HG03342 (cell line): ENCODE data around the gene CYTH1.

ENCODE experiments used
- ATAC-seq: cut with Tn5 transposase; IDR thresholded peaks from one replicate; pipeline ENCODE4 v1.9.1; 2021; ENCODE audit warnings: mild to moderate bottlenecking, moderate library complexity; ENCODE audit not compliant: unreplicated experiment

Gene CYTH1

DNA sequence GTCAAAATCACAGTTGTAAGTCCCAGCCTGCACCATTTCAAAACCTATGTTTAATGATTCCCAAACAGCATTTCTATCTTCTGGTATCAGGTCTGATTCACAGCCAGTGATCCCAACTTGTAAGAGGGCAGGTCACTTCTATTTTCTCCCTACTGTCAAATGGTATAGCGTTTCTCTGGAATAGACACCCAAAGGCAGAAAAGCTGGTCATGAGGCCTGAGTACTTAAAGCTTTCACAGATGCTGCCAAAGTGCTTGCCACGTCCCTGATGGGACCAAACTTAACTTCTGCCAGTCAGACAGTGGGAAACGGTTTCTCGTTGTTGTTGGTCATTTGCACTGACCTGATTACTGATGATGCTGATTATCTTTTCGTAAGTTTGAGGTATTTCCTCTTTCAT, 43.4 kb downstream of the CYTH1 start:
- no peak for ATAC-seq

GRCh38 chr17:78738278-78738677, 43.8 kb downstream of the CYTH1 start:
- ATAC-seq, result no peak

GRCh38 chr17:78737332-78737731, 44.7 kb downstream of the CYTH1 start:
- no peak for ATAC-seq

- peak; percentile 47 for ATAC-seq
Observed at GRCh38 chr17:78736526-78737079, 45.5 kb downstream of the CYTH1 start.

GRCh38 chr17:78735832-78736525, 46.1 kb downstream of the CYTH1 start:
- peak; percentile 2 for ATAC-seq

DNA sequence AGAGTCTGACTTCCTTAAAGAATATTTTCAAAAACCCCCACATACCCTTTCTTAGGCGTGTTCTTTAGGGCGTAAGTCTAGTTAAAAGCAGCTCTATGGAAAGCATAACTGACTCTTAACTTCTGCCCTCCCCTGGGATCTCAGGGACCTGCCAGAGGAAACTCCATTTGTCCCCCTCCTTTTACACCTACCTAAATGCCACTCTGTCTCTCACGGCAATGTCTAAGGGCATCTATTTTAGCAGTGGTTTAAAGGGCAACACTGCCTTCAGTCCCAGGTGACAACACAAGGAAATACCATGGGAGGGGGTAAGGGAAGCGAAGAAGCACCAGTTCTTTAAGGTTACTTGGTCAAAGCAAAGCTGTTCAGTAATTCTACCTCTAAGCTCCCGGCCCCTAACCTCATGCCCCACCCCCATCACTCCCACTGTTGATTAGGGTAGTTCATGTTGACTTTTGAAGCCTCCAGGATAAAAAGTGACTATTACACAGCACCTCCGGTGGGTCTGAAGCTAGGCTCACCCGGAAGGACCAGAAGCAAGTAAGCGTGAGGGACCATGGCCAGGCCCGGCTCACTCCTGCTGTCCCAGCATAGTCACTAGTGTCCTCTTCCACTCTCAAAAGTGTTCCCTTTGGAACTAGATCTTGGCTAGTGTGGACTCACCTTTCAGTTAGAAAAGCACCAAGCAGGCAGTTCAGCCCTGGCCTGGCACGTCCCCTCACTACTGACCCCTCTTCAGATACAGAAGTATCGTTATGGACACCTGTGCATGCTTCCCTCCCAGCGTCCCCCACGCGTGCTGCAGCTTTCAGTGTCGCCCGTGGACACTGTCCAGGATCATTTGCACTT, 47.1 kb downstream of the CYTH1 start:
- ATAC-seq, result no peak

DNA sequence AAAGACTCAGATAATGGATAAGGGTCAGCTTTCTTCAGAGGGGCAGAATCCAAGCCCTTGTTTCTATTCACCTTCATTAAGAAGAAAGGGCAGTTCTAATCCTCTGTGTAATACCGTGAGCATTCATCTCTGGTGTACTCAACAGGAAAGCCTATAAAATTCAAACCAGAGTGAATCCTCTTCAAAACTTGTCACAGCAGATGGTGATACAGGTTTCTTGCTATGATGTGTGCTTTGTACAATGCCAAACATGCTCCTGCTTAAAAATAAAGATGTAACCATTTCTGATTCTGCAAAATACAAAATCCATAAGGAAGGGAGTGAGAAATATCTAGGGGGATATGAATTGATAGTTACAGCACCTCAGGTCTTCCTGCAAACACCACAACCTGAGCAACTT, 49.7 kb downstream of the CYTH1 start:
- no peak for ATAC-seq

DNA sequence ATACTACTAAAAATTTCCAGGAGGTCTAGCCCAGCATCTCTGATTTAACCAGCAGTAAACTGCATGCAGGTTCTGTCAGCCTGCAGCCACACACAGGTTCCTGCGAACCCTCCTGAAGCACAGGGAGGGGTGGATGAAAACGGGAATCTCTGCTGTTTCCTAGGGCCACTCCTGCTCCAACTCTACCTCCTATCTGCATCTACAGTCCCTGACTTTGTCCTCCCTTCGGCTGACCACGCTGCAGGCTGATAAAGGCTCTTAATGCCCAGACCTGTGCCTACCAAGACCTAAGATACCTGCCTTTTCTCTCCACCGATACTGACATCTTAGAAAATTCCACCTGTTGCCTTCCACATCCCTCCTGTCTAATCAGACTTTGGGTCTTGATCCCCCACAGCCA, 50.2 kb downstream of the CYTH1 start:
- ATAC-seq, result no peak

GRCh38 chr17:78729641-78730040, 52.4 kb downstream of the CYTH1 start:
- ATAC-seq, result no peak

GRCh38 chr17:78728495-78728894, 53.6 kb downstream of the CYTH1 start:
- ATAC-seq, result no peak

GRCh38 chr17:78727476-78728229, 54.4 kb downstream of the CYTH1 start:
- ATAC-seq, result no peak

- no peak for ATAC-seq
Observed at GRCh38 chr17:78727057-78727456, 55.0 kb downstream of the CYTH1 start.

DNA sequence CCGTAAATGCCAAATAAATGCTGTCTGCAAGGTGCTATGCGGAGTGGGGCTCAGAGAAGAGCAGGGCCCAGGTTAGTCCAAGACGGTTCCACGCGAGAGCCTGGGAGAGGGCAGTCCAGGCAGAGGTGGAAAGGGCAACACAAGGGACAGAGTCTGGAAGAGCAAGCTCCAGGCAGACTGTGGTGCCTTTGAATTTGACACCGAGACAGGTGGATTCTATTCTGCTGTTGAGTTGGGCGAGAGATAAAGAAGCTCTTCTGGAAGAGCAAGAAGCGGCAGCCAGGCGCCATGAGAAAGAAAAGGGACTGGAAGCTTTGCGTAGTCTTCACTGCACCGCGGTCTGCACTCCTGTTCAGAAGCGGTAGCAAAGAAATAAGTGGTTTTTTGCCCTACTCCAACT, 55.6 kb downstream of the CYTH1 start:
- ATAC-seq, result no peak

DNA sequence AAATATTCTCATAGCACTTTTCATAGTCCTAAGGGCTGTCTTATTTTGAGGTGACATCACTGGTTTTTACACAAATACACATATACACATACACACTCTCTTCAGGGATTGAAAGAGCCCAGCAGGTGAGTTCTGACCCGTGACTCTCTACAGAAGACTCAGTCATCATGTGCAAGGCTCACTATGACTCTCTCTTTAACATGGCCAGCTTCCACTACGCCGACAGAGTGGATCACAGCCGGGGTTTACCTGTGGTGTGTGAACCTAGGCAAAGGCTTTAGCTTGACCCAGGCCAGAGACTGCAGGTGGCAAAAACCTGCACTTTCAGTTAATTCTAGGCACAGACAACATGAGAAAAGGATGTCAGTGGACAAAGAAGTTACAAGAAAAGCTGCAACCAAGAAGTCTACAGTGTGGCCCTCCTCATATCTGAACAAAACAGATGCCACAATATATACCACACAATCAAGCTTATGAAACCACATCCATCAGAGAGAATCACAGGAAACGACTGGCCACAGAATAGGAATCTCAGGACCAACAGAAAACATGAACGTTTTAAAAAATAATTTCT, 56.5 kb downstream of the CYTH1 start:
- no peak for ATAC-seq

DNA sequence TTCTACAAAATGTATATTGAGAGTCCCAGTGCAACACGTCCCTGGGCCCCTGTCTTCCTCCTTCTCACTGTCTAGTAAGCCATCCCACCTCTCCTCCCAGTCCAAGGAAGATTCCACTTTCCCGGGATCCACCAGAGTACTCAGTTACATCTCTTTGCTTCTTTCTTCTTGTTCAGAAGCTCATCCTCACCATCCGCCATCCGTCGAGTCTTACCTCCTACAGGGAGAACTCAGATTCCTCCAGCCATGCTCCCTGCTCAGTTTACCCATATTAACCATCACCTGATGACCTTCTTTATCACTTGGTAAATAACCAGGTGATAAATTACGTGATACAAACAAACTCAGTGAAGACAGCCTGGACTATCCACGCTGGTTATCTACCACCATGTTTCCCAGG, 57.1 kb downstream of the CYTH1 start:
- no peak for ATAC-seq

GRCh38 chr17:78724544-78724943, 57.5 kb downstream of the CYTH1 start:
- no peak for ATAC-seq

DNA sequence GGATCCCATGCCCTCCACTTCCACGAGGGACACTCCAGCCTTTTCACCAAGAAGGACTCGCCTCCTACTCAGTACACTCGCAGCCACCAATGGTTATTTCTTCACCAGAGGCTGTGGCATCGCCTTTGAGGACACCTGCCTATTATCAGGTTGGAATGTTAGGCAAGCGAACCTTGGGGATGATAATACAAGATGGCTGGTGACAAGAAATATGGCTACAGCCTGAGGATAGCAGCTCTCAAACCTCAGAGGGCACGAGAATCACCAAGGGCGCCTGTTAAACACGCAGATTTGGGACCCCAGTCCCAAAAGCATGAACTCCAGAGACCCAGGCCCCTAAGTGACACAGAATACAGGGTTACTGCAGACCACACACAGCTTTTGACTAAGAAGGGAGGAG, 58.1 kb downstream of the CYTH1 start:
- ATAC-seq, result no peak

DNA sequence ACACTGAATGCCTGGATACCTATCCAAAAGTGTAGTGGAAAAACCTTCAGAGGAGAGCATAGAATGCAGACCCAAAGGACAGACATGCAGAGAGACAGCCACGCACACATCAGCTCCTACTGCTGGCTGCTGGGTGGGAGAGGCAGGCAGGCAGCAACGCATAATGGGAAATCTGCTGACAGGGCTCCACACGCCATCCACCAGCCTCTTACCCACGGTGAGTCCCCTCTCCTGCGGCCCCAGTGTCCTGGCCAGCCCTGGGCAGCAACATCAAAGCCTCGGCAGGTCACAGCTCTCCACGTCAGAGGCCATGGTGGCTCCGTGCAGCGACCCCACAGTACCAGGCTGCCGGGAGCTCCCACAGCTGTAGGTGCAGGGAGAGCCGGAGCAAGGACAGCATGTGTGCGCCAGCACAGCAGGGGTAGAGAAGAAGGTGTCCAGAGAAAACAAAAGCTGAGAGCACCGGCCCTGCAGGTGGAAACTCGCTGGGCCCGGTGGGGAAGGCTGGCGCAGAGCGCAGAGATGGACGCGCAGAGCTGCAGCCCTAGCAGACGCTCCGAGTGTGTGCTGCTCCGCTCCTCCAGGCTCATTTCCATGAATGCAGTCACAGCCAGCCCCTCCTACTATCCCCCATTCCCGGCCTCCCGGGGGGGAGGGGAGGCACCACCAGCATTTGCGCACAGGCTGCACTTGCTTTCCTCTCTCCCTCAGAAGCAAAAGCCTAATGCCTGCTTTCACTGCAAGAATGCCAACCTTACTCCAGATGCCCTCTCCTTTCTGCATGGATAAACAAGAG, 58.9 kb downstream of the CYTH1 start:
- no peak for ATAC-seq

DNA sequence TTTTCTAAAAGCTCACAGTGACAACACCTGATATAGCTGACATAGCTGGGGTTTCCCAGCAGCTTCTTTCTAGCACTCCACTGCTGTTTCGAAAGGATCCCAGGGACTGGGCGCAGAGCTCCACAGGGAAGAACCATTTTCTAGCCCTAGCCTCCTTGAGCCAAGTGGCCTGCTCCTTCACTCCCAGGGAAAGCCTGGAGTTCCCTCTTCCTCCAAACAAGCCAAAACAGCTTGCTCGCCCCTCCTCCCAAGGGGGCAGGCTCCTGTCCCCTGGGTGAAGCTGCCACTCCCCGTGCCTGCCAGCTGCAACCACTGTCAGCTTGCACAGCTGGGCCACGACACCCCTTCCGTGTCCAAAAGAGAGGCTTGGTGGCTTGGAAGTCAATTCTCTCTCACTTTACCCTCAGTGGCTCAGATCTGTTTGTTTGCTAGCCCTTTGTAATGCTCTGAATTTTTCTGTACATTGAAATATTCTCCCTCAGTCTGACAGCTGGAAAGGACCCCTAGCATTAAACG, 59.8 kb downstream of the CYTH1 start:
- no peak for ATAC-seq
